Spleen (tissue), 7 donors: ENCODE measurements around the gene MYLK4.

Experiments
- CTCF ChIP-seq, 11 experiments: fragments of 200-600 bp in 7 of 11; fragments of 450-650 bp in 4 of 11; sonication (generic) in 4 of 11; IDR thresholded peaks in 8 of 11; conservative IDR thresholded peaks in 3 of 11; 1 replicate in 7 of 11; 2 replicates in 4 of 11; pipeline versions ENCODE4 v1.4.0 to v1.8.0; 2016 to 2021; ENCODE audit warnings: antibody characterized with exemption in 11 of 11, inconsistent platforms in 4 of 11, mild to moderate bottlenecking in 1 of 11
- POLR2AphosphoS5 ChIP-seq, 3 donors: sonication (generic); formaldehyde crosslinking; IDR thresholded peaks; one replicate each; pipeline ENCODE4 v1.5.1; 2017; ENCODE audit warnings: antibody characterized with exemption in 3 of 3
- donor health status: DM: no; HTN: no; CAD: no; lungs with moderate emphysema.
- donor health status: DM: no; HTN: no; CAD: no.
- donor health status: DM: no; HTN: no; CAD: no.

GRCh38 chr6:2661651-2662050, 89.1 kb downstream of the MYLK4 start:
- TF ChIP-seq CTCF (IDR thresholded peaks at IDR 0.05 in 8 of 11, conservative IDR thresholded peaks at IDR 0.05 in 3 of 11) (no peak), POLR2AphosphoS5 (IDR thresholded peaks at IDR 0.05) (no peak)
